Bronchial epithelial cell (primary cell): ENCODE data around the gene GPRIN1. TPM values are rescaled to one million over a fixed set of nuclear protein-coding genes. Genes with fewer than 3 reads are reported as not detected.

ENCODE experiments used
- DNase-seq: peaks from one replicate; pipeline ENCODE4 v3.0.0-alpha.2; 2010; ENCODE audit warnings: low read depth
- FAIRE-seq: peaks from 2 replicates; lab custom pipeline; 2011; peaks lifted over from hg19 to GRCh38; lab: Jason Lieb, UNC
- H3K27me3 ChIP-seq: 2 replicates; pipeline ENCODE4 v1.5.1; 2011; ENCODE audit warnings: low read length; ENCODE audit not compliant: control insufficient read depth, insufficient read depth
- H3K36me3 ChIP-seq: 2 replicates; pipeline ENCODE4 v1.5.1; 2011; ENCODE audit warnings: low read length; ENCODE audit not compliant: control insufficient read depth, insufficient read depth
- H3K4me3 ChIP-seq: 2 replicates; pipeline ENCODE4 v1.5.1; 2011; ENCODE audit warnings: mild to moderate bottlenecking, low read depth, low read length, control low read depth
- CTCF ChIP-seq: IDR thresholded peaks from 2 replicates; pipeline ENCODE4 v1.5.1; 2011; ENCODE audit warnings: mild to moderate bottlenecking, moderate library complexity, low read length, control low read depth, inconsistent platforms; ENCODE audit not compliant: insufficient read depth, severe bottlenecking
- total RNA-seq: library from RNA; depleted of rRNA; stranded (reverse); fragments of >200 nt; gene quantifications from 2 replicates; pipeline ENCODE4 v1.2.1, GENCODE V29; 2014

The GPRIN1 gene
- total RNA-seq, 1 donor from 2014 or later = 1.6 TPM

- Histone ChIP-seq H3K36me3 (no peaks in the 10 kb centered on the region), H3K4me3 (no peak overlapping the region), H3K27me3 (no peaks in the 10 kb centered on the region)
- FAIRE-seq = no peak
- no peak for TF ChIP-seq CTCF
- DNase-seq = no peak
These were observed 35.1 kb upstream of the GPRIN1 start for GRCh38 chr5:176644878-176645670.

GRCh38 chr5:176644294-176644693 is 34.3 kb upstream of the GPRIN1 start:
- Histone ChIP-seq H3K27me3 (no peaks in the 10 kb centered on the region), H3K36me3 (no peaks in the 10 kb centered on the region), H3K4me3 (no peak overlapping the region)
- no peak for TF ChIP-seq CTCF
- FAIRE-seq (no peak), DNase-seq (no peak)

GRCh38 chr5:176643491-176644219 is 33.7 kb upstream of the GPRIN1 start:
- no peaks in the 10 kb centered on the region for H3K27me3 ChIP-seq
- H3K4me3 ChIP-seq = no peak overlapping the region
- DNase-seq (no peak), FAIRE-seq (no peak)
- TF ChIP-seq CTCF = no peak
- no peaks in the 10 kb centered on the region for H3K36me3 ChIP-seq

- Histone ChIP-seq H3K4me3 (no peak overlapping the region), H3K36me3 (no peaks in the 10 kb centered on the region), H3K27me3 (no peaks in the 10 kb centered on the region)
- FAIRE-seq (no peak), DNase-seq (no peak)
- TF ChIP-seq CTCF = no peak
These were observed 32.9 kb upstream of the GPRIN1 start for GRCh38 chr5:176642675-176643490.

- Histone ChIP-seq H3K4me3 (no peak overlapping the region), H3K27me3 (peaks cover 2% of the 10 kb centered on the region), H3K36me3 (no peaks in the 10 kb centered on the region)
- DNase-seq (no peak), FAIRE-seq (no peak)
- TF ChIP-seq CTCF = no peak
These were observed 30.7 kb upstream of the GPRIN1 start for GRCh38 chr5:176640616-176641015.
